Stomach smooth muscle (tissue), 2 donors: ENCODE results near the gene TRIM2.

Experiments used
- H3K27ac ChIP-seq: one replicate; pipeline ENCODE4 v1.7.0; 2013; ENCODE audit warnings: mild to moderate bottlenecking, low read length, inconsistent platforms
- H3K27me3 ChIP-seq, 2 donors: one replicate each; pipeline ENCODE4 v1.7.0; 2013; ENCODE audit warnings: low read length in 2 of 2; ENCODE audit not compliant: insufficient read depth in 2 of 2, control insufficient read depth in 1 of 2
- H3K36me3 ChIP-seq, 2 donors: one replicate each; pipeline ENCODE4 v1.7.0; 2013; ENCODE audit warnings: low read length in 2 of 2; ENCODE audit not compliant: control insufficient read depth in 2 of 2, insufficient read depth in 2 of 2
- H3K4me1 ChIP-seq: one replicate; pipeline ENCODE4 v1.7.0; 2013; ENCODE audit warnings: low read length; ENCODE audit not compliant: control insufficient read depth, insufficient read depth
- H3K4me3 ChIP-seq, 2 donors: one replicate each; pipeline ENCODE4 v1.7.0; 2013; ENCODE audit warnings: low read length in 2 of 2
- H3K9ac ChIP-seq, 2 donors: one replicate each; pipeline ENCODE4 v1.7.0; 2013; ENCODE audit warnings: low read length in 2 of 2, mild to moderate bottlenecking in 1 of 2
- H3K9me3 ChIP-seq, 2 donors: one replicate each; pipeline ENCODE4 v1.7.0; 2013; ENCODE audit warnings: low read length in 2 of 2; ENCODE audit not compliant: control insufficient read depth in 2 of 2
- donor health status: healthy.
- donor health status: Pancreatic carcinoma.

Gene TRIM2

DNA sequence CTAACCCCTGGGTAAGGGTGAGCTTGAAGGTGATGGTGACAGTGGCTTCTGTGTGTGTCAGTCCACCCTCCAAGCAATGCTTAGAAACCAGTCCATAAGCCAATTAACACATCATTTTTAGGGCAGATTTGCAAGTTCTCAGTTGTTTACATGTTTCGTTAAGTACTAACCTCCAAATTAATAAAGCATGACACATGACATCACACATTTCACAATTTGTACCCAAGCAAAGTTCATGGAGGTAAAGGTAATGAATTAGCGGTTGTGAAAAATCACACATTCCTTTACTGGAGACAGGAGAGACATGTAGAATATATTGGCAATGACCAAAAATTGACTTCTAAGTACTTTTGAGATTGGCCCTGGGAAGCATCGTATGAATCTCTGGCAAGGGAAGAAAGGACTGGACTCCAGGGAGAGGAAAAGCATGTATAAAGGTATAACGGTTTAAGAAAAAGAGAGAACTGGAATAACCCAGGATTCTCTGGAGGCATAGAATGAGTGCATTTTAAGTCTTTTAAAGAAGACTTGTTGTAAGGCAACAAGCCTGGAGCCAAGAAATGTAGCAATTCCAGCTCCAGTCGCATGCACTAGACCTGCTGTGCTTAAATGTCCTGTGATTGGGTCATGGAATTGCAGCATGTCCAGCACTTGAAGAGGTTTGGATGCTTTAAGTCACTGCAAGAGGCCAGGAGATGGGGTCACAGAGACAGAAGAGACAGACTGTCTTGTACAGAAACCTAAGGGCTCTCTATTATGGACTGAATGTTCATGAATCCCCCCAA, 34.1 kb downstream of the TRIM2 start:
- Histone ChIP-seq H3K9me3 (no peaks in the 10 kb centered on the region), H3K27ac (no peak overlapping the region), H3K27me3 (no peaks in the 10 kb centered on the region), H3K4me3 (no peak overlapping the region), H3K36me3 (peaks cover 2 to 5% of the 10 kb centered on the region in 2 donors), H3K4me1 (peaks cover 34% of the 10 kb centered on the region), H3K9ac (no peak overlapping the region)

DNA sequence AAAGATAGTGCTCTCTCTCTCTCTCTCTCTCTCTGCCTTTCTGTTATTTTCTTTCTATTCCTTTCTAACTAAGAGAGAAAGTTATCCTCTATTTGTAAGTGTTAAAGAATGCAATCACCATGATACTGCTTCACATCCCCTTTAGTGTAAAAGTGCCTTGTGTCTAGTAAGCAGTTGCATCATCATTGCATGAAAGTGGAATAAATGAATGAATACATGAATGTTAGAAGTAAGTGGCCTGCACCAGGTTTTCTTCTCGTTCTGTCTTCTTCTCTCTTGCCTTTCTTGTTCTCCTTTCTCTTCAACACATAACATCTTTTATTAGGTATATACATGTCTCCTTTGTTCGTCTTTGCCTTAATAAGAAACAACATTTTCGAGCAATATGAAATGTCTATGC, 35.2 kb downstream of the TRIM2 start:
- Histone ChIP-seq H3K4me1 (peaks cover 24% of the 10 kb centered on the region), H3K9ac (no peak overlapping the region), H3K27me3 (no peaks in the 10 kb centered on the region), H3K27ac (no peak overlapping the region), H3K4me3 (no peak overlapping the region), H3K9me3 (no peaks in the 10 kb centered on the region), H3K36me3 (peaks cover 2 to 5% of the 10 kb centered on the region in 2 donors)

DNA sequence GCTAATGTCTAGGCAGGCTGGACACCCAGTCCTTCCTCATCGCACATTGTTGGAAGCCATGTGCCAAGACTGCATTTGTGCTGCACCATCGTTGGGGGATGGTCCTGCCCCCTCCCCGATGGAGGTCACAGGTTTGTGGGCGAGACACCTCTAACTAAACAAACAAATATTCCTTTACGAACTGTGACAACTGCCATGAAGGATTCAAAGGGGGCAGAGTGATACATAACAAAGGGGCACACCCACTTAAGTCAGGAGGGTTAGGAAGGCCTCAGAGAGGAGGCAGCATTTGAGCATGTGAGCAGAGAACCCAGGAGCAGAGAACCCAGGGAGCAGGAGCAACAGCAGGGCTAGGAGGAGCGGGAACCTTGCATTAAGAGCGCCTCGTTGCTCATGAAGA, 37.1 kb downstream of the TRIM2 start:
- H3K4me3 ChIP-seq = no peak overlapping the region
- no peaks in the 10 kb centered on the region for H3K27me3 ChIP-seq
- H3K4me1 ChIP-seq = peaks cover 17% of the 10 kb centered on the region
- no peak overlapping the region for H3K27ac ChIP-seq
- H3K9me3 ChIP-seq = no peaks in the 10 kb centered on the region
- H3K36me3 ChIP-seq = peaks cover 2 to 5% of the 10 kb centered on the region in 2 donors
- no peak overlapping the region for H3K9ac ChIP-seq

DNA sequence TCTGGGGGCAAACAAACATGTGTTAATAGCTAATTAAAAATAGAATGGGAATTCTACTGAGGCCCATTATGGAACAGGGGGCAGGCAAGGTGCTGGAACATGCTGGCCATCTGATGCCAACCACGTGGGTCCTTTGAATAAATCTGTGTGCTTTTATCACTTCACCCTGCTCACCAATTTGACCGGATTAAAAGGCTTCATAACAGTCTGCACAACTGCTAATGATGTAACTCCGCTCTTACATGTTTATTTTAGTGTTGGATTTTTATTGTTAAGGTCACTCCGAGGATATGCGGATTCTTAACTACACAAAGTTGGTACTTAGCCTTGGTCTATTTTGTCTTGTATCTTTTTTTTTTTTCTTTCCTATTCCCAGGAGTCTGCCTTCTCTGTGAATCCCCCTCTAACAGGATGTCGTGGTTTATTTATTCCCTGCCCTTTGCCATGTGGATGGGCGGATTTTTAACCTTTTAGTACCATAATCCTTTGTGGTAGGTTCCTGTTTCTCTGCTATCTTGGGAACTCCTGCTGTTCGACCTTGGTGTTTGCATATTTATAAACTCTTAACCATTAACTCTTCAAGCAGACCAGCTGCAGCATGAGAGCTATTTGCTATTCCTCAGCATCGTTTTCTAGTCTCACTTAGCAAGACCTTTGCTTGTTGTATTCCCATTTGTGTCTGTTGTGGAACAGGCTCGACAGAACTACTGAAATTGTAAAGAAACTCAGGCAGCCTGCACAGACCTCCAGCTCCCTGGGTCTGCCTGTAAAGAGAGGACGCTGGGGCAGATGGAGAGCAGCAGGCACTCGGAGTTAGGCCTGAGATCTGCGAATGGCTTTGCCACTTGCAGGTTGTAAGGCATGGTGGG, 38.0 kb downstream of the TRIM2 start:
- Histone ChIP-seq H3K9ac (no peak overlapping the region), H3K36me3 (peaks cover 2 to 5% of the 10 kb centered on the region in 2 donors), H3K4me1 (peaks cover 17% of the 10 kb centered on the region), H3K4me3 (no peak overlapping the region), H3K27ac (no peak overlapping the region), H3K9me3 (no peaks in the 10 kb centered on the region), H3K27me3 (no peaks in the 10 kb centered on the region)

DNA sequence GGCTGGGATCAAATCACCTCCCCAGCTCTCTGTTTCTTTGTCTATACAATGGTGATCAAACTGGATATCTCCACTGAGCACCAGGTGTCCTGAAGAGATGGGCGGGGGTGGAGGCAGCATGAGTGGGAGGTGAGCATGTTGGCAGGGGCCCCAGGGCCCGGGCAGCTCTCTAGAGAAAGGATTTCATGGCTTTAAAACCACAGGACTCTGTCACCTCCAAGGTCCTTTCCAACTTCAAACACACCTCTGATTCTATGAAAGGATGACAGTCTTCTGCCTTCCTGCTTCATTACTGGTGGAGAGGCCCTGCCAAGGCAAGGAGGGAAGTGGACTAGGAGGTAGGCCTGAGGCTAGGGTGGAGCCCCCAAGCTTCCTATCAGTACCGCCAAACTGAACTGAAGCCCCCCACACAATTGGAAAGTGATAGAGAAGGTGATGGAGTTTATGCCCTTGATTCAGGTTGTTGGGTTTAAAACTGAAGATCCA, 38.6 kb downstream of the TRIM2 start:
- Histone ChIP-seq H3K9me3 (no peaks in the 10 kb centered on the region), H3K4me1 (peaks cover 17% of the 10 kb centered on the region), H3K27me3 (no peaks in the 10 kb centered on the region), H3K27ac (no peak overlapping the region), H3K36me3 (peaks cover 2 to 3% of the 10 kb centered on the region in 2 donors), H3K9ac (no peak overlapping the region), H3K4me3 (no peak overlapping the region)

DNA sequence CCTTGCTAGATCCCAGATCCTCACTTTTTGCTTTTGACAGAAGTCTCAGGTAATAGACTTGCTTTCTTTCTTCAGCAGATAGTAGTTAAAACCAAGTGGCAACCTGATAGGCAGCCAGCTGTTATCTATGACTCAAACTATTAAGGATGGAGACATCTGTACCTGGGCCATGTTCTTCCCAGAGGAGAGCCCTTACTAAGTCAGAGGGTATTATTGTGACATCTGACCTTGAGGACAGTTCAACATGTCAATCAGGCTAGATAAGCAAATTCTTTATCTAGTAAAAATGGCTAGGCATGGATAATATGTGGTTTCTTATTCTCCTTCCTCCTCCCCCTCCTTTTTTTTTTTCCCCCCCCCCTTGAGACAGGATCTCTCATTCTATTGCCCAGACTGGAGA, 39.2 kb downstream of the TRIM2 start:
- H3K4me3 ChIP-seq = no peak overlapping the region
- H3K4me1 ChIP-seq = peaks cover 19% of the 10 kb centered on the region
- no peaks in the 10 kb centered on the region for H3K27me3 ChIP-seq
- H3K27ac ChIP-seq = no peak overlapping the region
- H3K36me3 ChIP-seq = peaks cover 2 to 3% of the 10 kb centered on the region in 2 donors
- H3K9me3 ChIP-seq = no peaks in the 10 kb centered on the region
- no peak overlapping the region for H3K9ac ChIP-seq

DNA sequence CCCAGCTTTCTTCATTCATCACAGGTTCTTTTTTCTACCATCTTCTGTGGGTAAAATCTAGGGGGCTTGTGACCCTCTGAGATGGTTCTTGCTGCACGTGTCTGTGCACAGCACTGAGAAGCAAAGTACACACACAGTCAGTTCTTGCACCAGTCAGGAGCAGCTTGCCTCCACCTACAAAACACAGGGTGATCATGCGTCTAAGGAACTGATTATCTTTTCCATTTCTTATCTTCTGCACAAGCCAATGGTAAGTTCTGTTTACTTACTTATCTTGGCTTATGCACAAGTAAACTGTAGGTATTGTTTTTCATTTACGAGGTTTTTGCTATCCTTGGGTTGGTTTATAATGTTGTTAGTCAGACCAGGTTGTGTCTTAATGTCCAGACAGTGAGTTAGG, 40.7 kb downstream of the TRIM2 start:
- Histone ChIP-seq H3K27ac (no peak overlapping the region), H3K4me3 (no peak overlapping the region), H3K4me1 (peaks cover 22% of the 10 kb centered on the region), H3K9me3 (no peaks in the 10 kb centered on the region), H3K36me3 (peaks cover 0 to 2% of the 10 kb centered on the region in 2 donors), H3K27me3 (no peaks in the 10 kb centered on the region), H3K9ac (no peak overlapping the region)

DNA sequence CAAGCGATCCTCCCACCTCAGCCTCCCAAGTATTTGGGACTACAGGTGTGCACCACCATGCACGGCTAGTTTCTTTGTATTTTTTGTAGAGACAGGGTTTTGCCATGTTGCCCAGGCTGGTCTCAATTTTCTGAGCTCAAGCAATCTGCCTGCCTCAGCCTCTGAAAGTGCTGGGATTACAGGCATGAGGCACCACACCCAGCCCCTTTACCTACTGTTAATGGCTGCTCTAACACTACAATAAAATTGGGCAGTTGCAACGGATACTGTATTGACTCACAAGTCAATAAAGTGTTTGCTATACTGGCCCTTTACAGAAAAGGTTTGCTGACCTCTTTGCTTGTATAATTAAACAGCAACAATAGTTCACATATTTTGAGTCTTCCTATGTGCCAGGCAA, 41.5 kb downstream of the TRIM2 start:
- Histone ChIP-seq H3K27me3 (no peaks in the 10 kb centered on the region), H3K4me1 (peaks cover 24% of the 10 kb centered on the region), H3K27ac (no peak overlapping the region), H3K36me3 (peaks cover 0 to 2% of the 10 kb centered on the region in 2 donors), H3K4me3 (no peak overlapping the region), H3K9me3 (no peaks in the 10 kb centered on the region), H3K9ac (no peak overlapping the region)

DNA sequence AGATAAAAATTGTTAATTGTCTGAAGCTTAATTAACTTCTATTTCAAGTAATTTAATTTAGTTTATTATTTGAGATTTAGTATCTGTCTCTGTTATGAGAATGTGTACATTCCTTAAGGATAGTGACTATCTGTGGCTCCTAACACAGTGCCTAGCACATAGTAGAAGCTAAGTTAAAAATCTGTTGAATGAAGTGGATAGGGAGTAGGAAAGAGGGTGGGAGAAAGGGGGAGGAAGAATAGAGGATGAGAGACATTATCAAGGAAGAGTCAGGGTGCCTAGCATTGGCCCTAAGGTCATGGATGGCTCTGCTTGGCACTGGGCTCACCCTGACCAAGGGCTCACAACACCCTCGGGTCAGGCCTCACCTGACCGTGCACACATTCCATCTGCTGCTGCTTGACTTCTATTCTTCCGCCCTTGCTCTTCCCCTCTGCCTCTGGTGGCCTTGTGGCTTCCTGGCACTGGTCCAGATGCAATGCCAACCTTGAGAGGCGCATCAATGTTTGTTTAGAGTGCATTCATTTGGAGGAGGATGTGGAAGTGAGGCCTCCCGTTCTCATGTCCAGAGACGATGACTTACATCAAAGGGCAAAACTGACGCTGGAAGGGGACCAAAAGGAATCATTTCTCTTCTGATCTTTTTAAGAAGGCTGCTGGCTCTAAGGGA, 42.3 kb downstream of the TRIM2 start:
- Histone ChIP-seq H3K9ac (no peak overlapping the region), H3K36me3 (peaks cover 0 to 2% of the 10 kb centered on the region in 2 donors), H3K9me3 (no peaks in the 10 kb centered on the region), H3K4me3 (no peak overlapping the region), H3K4me1 (peaks cover 21% of the 10 kb centered on the region), H3K27me3 (no peaks in the 10 kb centered on the region), H3K27ac (no peak overlapping the region)

DNA sequence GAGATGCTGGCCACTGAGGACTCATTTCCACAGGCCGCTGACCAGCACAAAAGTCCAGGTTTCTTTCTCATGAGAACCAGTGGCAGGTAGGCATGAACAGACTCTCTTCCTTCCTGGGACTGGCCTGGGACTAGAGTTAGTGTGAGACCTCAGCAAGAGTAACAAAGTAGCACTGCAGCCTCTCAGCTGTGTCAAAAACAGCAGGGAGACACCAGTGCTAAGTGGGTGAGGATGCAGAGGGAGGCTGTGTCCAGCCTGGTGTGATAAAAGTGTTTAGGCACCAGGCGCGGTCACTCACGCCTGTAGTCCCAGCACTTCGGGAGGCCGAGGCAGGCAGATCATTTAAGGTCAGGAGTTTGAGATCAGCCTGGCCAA, 42.9 kb downstream of the TRIM2 start:
- H3K4me1 ChIP-seq = peaks cover 16% of the 10 kb centered on the region
- H3K9ac ChIP-seq = no peak overlapping the region
- no peak overlapping the region for H3K4me3 ChIP-seq
- no peaks in the 10 kb centered on the region for H3K9me3 ChIP-seq
- H3K27me3 ChIP-seq = no peaks in the 10 kb centered on the region
- H3K27ac ChIP-seq = no peak overlapping the region
- H3K36me3 ChIP-seq = peaks cover 0 to 2% of the 10 kb centered on the region in 2 donors
